ENCODE measurements around the gene WNT3A. TPM values are rescaled to one million over a fixed set of nuclear protein-coding genes. Genes with fewer than 3 reads are reported as not detected.

The WNT3A gene
- polyA plus RNA-seq, 1 of the 3 experiments (the other 2 are of a cell fraction), result not detected

GRCh38 chr1:228007801-228008341, 1.1 kb downstream of the WNT3A start:
- 15% methylated on average over 14 of the region's 23 CpGs for WGBS (ENCODE audit: low lambda C conversion rate)

More at GRCh38 chr1:228007801-228008341, 1.1 kb downstream of the WNT3A start:
- Histone ChIP-seq H3K4me2 (no peak overlapping the region), H3K9me2 (no peaks in the 10 kb centered on the region), H3K36me3 (replicated peaks in 1 of 2; ENCODE audit: control insufficient read depth in 1 of 2, insufficient read depth in 2 of 2, low read length in 1 of 2) (no peaks in the 10 kb centered on the region), H3K4me3 (ENCODE audit: low read depth in 2 of 2, low read length in 1 of 2) (no peak overlapping the region), H3K27me3 (ENCODE audit: insufficient read depth) (peaks cover 39% of the 10 kb centered on the region), H3F3A (replicated peaks; ENCODE audit: insufficient read depth) (no peaks in the 10 kb centered on the region), H3K27ac (ENCODE audit: low read depth in 2 of 2, low read length in 1 of 2) (no peak overlapping the region), H2AFZ (ENCODE audit: low read depth) (no peak overlapping the region), H4K20me1 (ENCODE audit: insufficient read depth) (no peaks in the 10 kb centered on the region), H3K4me1 (ENCODE audit: control insufficient read depth in 1 of 2, insufficient read depth in 2 of 2, low read depth in 1 of 2, low read length in 1 of 2) (no peaks in the 10 kb centered on the region; a peak in 1 of 4 replicates), H3K9me3 (no peaks in the 10 kb centered on the region), H3K79me2 (ENCODE audit: insufficient read depth) (no peaks in the 10 kb centered on the region), H3K9ac (no peak overlapping the region)
- ChIA-PET CTCF (no interaction called here), POLR2A (no interaction called here)
- DNase-seq, result peak; percentile 43
- TF ChIP-seq JUND (IDR thresholded peaks at IDR 0.05) (no peak), IRF3 (IDR thresholded peaks at IDR 0.05; ENCODE audit: low read depth, low read length) (no peak), RCOR1 (IDR thresholded peaks at IDR 0.05; ENCODE audit: low read length) (no peak), EZH2phosphoT487 (IDR thresholded peaks at IDR 0.05; ENCODE audit: borderline replicate concordance, low read depth) (no peak), YY1 (IDR thresholded peaks at IDR 0.05; ENCODE audit: low read depth) (no peak), TAF1 (IDR thresholded peaks at IDR 0.05; ENCODE audit: borderline replicate concordance, low read depth, low read length) (no peak), EP300 (IDR thresholded peaks at IDR 0.05; ENCODE audit: borderline replicate concordance in 1 of 2, low read depth in 1 of 2, low read length in 1 of 2) (no peak), TCF12 (IDR thresholded peaks at IDR 0.05) (no peak), USF2 (IDR thresholded peaks at IDR 0.05; ENCODE audit: borderline replicate concordance, low read depth, low read length) (no peak), NRF1 (IDR thresholded peaks at IDR 0.05; ENCODE audit: low read depth, low read length) (no peak), REST (IDR thresholded peaks at IDR 0.05; ENCODE audit: low read depth, low read length) (no peak), GATA2 (CRISPR knock-in tag; IDR thresholded peaks at IDR 0.05) (no peak), RXRA (IDR thresholded peaks at IDR 0.05; ENCODE audit: borderline replicate concordance, low read depth) (no peak), TEAD4 (IDR thresholded peaks at IDR 0.05; ENCODE audit: borderline replicate concordance, insufficient read depth) (no peak), ZBTB33 (IDR thresholded peaks at IDR 0.05; ENCODE audit: borderline replicate concordance, low read depth) (no peak)

Measured in SK-N-SH (cell line).